Measurements from ENCODE around the gene URB2. TPM values are rescaled to one million over a fixed set of nuclear protein-coding genes. Genes with fewer than 3 reads are reported as not detected.

The URB2 gene
- total and polyA plus RNA-seq, 10 of the 15 experiments (the other 5 are each of a cell fraction or from before 2014, with no cell fraction given): 2.7 to 24.0 (median 16.9) TPM

GRCh38 chr1:229600229-229600628 lies 25.8 kb upstream of the URB2 start:
- BruUV-seq (replicated peaks): no TSS peak
- Histone ChIP-seq H2AFZ (ENCODE audit: control insufficient read depth, low read depth, low read length) (no peak overlapping the region), H3K9me3 (replicated peaks; ENCODE audit: control insufficient read depth, insufficient read depth, low read length) (no peaks in the 10 kb centered on the region), H3K27ac (ENCODE audit: control insufficient read depth, insufficient read depth) (no peak overlapping the region), H3K4me1 (ENCODE audit: control insufficient read depth, insufficient read depth, low read length) (no peaks in the 10 kb centered on the region), H3K36me3 (ENCODE audit: control insufficient read depth in 2 of 2, insufficient read depth in 2 of 2, low read length in 1 of 2) (peaks cover 9 to 19% of the 10 kb centered on the region in 2 experiments; a peak in 3 of 4 replicates), H4K20me1 (ENCODE audit: control insufficient read depth, insufficient read depth) (no peaks in the 10 kb centered on the region), H3K79me2 (ENCODE audit: control insufficient read depth, insufficient read depth, low read length) (no peaks in the 10 kb centered on the region; the same call in 1 of the 2 replicates), H3K9ac (ENCODE audit: control insufficient read depth, insufficient read depth, low read length) (no peak overlapping the region), H3K4me3 (no peak overlapping the region), H3K27me3 (replicated peaks in 1 of 2; ENCODE audit: control insufficient read depth in 2 of 2, insufficient read depth in 2 of 2, low read length in 1 of 2) (no peaks in the 10 kb centered on the region), H3K4me2 (ENCODE audit: control insufficient read depth, insufficient read depth) (no peak overlapping the region)
- 84% methylated on average over 5 of the region's 5 CpGs for WGBS (ENCODE audit: insufficient coverage, insufficient replicate concordance, low lambda C conversion rate, missing lambda C conversion rate)
- in situ Hi-C loops (cut with MboI) (no loop called here), intact Hi-C loops (cut with micrococcal nuclease; ENCODE audit: unreplicated experiment) (no loop called here)
- CTCF ChIA-PET: interaction anchor here (0.6 to 1.6 kb wide), 3 partner anchors 41 to 1351 kb away, joined by 3 to 9 read pairs (median 3); no protein-coding TSS in a partner anchor
- DNase-seq (ENCODE audit: low read depth, low spot score) (no peak), FAIRE-seq (no peak), ATAC-seq (no peak)
- SMC1A ChIA-PET (ENCODE audit: uncharacterized antibody, unreplicated experiment): interaction anchor here (0.6 to 0.8 kb wide), 2 partner anchors 21 to 24 kb away, joined by 3 read pairs; no protein-coding TSS in a partner anchor
- RAD21 ChIA-PET (ENCODE audit: unreplicated experiment): interaction anchor here (1.0 to 1.7 kb wide), 2 partner anchors 22 to 43 kb away, joined by 3 to 4 read pairs; no protein-coding TSS in a partner anchor
- POLR2A ChIA-PET: no interaction called here
- TF ChIP-seq BRCA1 (IDR thresholded peaks at IDR 0.05; ENCODE audit: low read depth, low read length): no peak
- no peak for TF ChIP-seq CREB1 (IDR thresholded peaks at IDR 0.05; ENCODE audit: low read depth)
- no peak for TF ChIP-seq ZNF24 (IDR thresholded peaks at IDR 0.05)
- TF ChIP-seq SIN3A (IDR thresholded peaks at IDR 0.05; ENCODE audit: low read depth, low read length): no peak
- no peak for TF ChIP-seq CTCF (IDR thresholded peaks at IDR 0.05 in 2 of 3, conservative IDR thresholded peaks at IDR 0.05 in 1 of 3; ENCODE audit: control insufficient read depth in 2 of 3, extremely low read depth in 1 of 3, insufficient read depth in 1 of 3, low read depth in 3 of 3, low read length in 3 of 3)
- no peak for TF ChIP-seq ZBTB11 (CRISPR knock-in tag; IDR thresholded peaks at IDR 0.05)
- no peak for TF ChIP-seq IKZF1 (conservative IDR thresholded peaks at IDR 0.05)
- no peak for TF ChIP-seq EED (IDR thresholded peaks at IDR 0.05; ENCODE audit: low read depth)
- no peak for TF ChIP-seq HDAC6 (IDR thresholded peaks at IDR 0.05; ENCODE audit: unreplicated experiment)
- TF ChIP-seq WRNIP1 (IDR thresholded peaks at IDR 0.05; ENCODE audit: borderline replicate concordance, low read depth, low read length): no peak
- TF ChIP-seq GATAD2B (conservative IDR thresholded peaks at IDR 0.05; ENCODE audit: low read depth): no peak
- TF ChIP-seq POU2F2 (IDR thresholded peaks at IDR 0.05; ENCODE audit: borderline replicate concordance, low read depth, low read length): no peak
- TF ChIP-seq USF1 (IDR thresholded peaks at IDR 0.05; ENCODE audit: borderline replicate concordance, extremely low read length, insufficient read depth, low read depth, low read length): no peak
- TF ChIP-seq SREBF1 (IDR thresholded peaks at IDR 0.05; ENCODE audit: low read length): no peak
- no peak for TF ChIP-seq RUNX3 (IDR thresholded peaks at IDR 0.05; ENCODE audit: low read length)

Data from GM12878 (cell line).